Tongue (tissue), 2 donors: Measurements from ENCODE around the gene MRFAP1. TPM values are rescaled to one million over a fixed set of nuclear protein-coding genes. Genes with fewer than 3 reads are reported as not detected.
"Not testable (repeated sequence)": the region's sequence is repeated elsewhere in the genome, so short reads cannot be mapped to it uniquely, and the experiment has no call there.

Experiments used
- DNase-seq: peaks from one replicate; pipeline ENCODE4 v3.0.0-alpha.2; 2015
- total RNA-seq: library from RNA; depleted of rRNA; stranded (reverse); fragments of >200 nt; gene quantifications from one replicate; pipeline ENCODE4 v1.2.3, GENCODE V29; 2014

Gene MRFAP1
- total RNA-seq, 1 donor from 2014 or later, result 136 TPM

DNA sequence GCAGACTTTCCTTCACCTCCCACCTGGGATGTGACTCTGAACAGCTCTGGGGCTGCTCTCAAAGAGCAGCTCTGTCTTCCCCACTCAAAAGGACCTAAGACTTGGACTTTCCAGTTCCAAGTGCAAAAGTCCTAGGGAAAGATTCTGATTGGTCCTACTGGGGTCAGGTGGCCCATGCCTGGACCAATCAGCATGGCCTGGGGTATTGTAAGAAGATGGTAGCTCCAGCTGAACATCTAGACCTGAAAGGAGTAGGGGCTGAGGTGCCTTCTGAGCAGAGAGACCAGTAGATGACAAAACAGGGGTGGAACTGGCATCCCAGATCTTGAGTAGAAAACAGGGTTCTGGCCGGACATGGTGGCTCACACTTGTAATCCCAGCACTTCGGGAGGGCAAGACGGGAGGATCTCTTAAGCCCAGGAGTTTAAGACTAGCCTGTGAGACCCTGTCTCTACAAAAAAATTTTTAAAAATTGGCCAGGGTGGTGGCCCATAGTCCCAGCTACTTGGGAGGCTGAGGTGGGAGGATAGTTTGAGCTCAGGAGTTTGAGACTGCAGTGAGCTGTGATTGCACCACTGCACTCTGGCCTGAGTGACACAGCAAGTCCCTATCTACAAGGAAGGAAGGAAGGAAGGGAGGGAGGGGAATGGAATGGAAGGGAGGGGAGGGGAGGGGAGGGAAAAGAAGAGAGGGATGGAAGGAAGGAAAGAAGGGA, 27.4 kb upstream of the MRFAP1 start:
- no peak for DNase-seq

DNA sequence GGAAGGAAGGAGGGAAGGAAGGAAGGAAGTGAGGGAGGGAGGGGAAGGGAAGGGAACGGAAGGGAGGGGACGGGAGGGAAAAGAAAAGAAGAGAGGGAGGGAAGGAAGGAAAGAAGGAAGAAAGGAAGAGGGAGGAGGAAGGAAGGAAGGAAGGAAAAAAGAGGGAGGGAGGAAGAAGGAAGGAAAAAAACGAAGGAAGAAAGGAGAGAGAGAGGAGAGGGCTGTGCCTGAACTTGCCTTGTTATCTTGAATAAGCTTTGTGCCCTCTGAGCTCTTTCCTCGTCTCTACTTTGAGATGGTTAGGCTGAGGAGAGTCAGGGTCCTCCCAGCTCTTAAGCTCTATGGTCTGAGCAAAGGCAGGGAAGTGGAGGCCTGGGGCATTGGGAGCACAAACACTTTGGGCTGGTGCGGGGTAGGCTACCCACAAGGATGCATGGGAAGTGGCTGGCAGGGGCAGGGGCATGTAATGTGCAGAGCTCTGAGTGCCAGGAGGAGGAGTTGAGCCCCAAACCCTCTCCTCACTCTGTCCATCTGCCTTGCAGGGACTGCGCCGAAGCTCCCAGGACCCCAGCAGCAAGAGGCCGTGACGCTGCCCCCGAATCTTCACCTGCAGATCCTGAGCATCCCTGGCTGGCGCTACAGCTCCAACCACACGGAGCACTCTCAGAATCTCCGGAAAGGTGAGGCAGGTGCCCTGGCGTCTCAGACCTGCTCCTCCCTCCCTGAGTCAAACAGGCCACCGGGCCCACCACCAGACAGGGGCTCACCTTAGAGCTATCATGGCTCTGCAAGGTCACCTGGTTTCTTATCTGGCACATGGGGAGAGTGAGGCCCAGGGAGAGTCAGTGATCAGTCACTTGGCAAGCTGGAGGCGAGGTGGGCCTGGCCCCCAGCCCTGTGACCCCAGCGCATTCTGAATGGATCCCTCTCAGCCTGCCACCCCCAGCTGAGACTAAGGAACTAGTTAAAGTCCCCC, 26.5 kb upstream of the MRFAP1 start:
- DNase-seq, result no peak

- no peak for DNase-seq
Observed at GRCh38 chr4:6614701-6615230, 25.7 kb upstream of the MRFAP1 start.

DNA sequence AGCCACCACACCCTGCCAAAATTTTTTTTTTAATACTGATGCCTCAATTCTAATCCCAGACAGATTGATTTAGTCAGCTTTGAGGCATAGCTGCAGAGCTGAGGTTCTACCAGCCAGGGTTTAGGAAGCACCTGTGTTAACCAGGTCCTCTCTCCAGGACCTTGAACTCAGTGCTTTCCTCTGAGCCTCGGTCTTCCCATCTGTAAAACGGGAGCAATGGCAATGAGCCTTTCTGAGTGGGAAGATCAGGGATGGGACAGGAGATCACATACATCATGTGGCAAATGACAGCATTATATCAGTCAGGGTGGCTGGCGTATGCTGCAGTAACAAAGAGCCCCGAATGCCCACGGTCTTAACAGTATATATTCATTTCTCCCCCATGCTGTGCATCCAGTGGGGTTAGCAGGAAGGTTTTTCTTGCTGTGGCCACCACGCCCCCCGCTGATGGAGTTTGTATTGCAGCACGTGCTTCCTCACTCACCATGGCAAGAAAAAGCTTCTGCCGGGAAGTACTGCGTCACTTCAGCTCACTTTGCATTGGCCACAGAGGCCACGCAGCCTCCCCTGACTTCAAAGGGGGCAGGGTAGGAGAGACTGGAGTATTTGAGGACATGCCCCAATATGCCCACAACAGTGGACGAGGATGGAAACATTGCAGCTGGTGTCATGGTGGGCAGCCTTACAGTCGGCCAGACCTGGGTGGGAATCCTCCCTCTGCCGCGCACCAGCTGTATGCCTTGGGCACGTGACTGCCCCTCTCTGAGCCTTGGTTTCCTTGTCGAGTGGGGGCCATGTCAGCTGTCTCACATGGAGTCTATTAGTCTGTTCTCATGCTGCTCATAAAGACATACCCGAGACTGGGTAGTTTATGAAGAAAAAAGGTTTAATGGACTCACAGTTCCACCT, 24.1 kb upstream of the MRFAP1 start:
- DNase-seq, result no peak

DNA sequence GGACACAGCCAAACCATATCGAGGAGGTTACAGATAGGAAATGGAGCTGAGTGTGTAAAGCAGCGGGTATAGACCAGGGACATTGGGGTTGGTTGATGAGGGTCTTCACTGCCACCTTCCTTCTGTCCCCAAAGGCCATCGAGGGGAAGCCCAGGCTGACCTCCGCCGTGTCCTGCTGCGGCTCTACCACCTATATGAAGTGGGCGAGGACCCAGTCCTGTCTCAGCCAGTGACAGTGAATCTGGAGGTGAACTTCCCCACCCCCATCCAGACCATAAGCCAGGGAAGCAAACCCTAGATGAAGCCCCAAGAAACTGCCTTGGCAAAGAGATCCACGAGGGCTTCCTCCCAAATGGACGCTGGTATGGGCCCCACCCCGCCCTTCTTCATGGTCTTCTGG, 23.2 kb upstream of the MRFAP1 start:
- DNase-seq, result no peak

GRCh38 chr4:6618386-6619115, 21.9 kb upstream of the MRFAP1 start:
- DNase-seq, result no peak

GRCh38 chr4:6619116-6619465, 21.4 kb upstream of the MRFAP1 start:
- DNase-seq, result no peak

DNA sequence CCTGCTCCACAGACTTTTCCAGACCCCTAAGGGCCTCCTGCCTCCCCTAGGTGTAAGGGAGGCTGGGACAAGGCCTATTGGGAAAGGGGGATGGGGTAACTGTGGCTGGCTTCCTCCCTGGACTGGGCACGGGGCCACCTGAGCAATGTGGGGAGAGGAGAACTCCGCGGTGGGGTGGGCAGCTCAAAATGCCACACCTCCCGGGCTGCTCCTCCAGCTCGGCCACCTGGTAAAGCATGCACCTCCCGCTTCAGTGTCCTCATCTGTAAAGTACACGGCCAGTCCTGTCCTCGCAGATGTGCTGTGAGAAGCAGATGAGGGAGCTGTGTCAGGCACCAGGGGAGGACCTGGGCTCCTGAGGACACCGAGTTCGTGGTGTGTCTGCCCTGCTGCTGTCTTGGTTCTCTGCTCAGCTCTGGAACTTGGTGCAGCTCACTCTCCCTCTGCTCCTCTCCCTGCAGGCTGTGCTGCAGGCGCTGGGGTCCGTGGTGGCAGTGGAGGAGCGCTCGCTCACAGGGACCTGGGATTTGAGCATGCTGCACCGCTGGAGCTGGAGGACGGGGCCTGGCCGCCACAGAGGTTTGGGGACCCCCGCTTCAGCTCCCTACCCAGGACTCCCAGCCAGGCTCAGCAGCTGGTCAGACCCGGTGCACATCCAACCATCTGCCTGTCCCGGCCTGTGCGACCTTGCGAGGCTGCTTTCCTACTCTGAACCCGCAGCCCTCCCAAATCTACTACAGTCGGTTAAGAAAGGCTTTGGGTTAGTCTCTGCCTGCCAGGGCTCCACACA, 20.8 kb upstream of the MRFAP1 start:
- DNase-seq, result no peak

DNA sequence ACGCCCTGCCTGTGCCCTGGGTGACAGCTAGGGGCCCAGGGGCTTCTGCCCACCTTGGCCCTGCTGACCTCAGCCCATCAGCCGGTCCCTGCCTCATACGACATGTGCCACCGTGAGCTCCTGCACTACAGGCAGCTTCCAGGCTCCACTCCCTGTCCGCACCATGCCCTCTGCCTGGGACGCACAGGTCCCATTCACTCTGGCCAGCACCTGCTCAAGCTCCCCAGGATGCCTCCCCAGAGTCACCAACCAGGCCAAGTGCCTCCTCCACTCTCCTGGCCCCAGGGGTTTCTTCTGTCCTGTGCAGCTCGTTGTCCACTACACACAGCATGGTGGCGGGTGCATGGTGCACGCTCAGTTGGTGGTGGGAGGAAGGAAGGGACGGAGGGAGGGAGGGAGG, 20.2 kb upstream of the MRFAP1 start:
- no peak for DNase-seq

- DNase-seq, result no peak
Observed at GRCh38 chr4:6620891-6621555, 19.5 kb upstream of the MRFAP1 start.

GRCh38 chr4:6621556-6621927, 18.9 kb upstream of the MRFAP1 start:
- no peak for DNase-seq

- DNase-seq, result no peak
Observed at GRCh38 chr4:6622744-6623143, 17.7 kb upstream of the MRFAP1 start.

GRCh38 chr4:6625256-6625655, 15.2 kb upstream of the MRFAP1 start:
- no peak for DNase-seq

DNA sequence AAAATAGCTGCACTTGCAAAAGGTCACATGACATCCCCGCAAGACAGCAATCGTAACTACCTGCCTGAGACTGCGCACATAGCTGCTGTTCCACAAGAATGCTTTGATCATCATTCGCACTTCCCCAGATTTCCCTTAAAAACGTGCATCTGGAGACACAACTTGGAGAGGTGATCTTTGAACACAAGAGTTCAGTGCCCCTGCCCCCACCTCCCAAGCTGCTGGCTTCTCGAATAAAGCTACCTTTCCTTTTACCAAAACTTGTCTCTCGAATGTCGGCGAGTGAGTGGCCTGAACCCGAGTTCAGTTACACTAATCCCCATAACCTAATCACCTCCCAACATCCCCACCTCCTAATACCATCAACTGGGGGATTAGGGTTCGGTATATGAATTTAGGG, 14.4 kb upstream of the MRFAP1 start:
- no peak for DNase-seq

- no peak for DNase-seq
Observed at GRCh38 chr4:6627832-6628231, 12.7 kb upstream of the MRFAP1 start.

DNA sequence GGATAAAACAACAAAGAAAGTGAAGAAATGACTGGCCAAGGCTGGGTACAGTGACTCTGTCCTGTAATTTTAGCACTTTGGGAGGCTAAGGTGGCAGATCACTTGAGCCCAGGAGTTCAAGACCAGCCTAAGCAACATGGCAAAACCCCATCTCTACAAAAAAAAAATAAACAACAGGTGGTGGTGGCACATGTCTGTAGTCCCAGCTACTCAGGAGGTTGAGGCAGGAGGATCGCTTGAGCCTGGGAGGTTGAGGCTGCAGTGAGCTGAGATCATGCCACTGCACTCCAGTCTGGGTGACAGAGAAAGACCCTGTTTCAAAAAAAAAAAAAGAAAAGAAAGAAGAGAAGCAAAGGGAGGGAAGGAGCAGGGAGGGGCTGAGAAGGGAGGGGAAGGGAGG, 12.0 kb upstream of the MRFAP1 start:
- not testable (repeated sequence) for DNase-seq

GRCh38 chr4:6632125-6632524, 8.4 kb upstream of the MRFAP1 start:
- DNase-seq, result no peak

- DNase-seq, result peak; percentile 44
Observed at GRCh38 chr4:6633091-6633906, 7.2 kb upstream of the MRFAP1 start.

- no peak for DNase-seq
Observed at GRCh38 chr4:6634746-6635145, 5.7 kb upstream of the MRFAP1 start.
